NCI-H460 (cell line): ENCODE results near the gene PLPPR3. TPM values are rescaled to one million over a fixed set of nuclear protein-coding genes. Genes with fewer than 3 reads are reported as not detected.
"Not testable (repeated sequence)": the region's sequence is repeated elsewhere in the genome, so short reads cannot be mapped to it uniquely, and the experiment has no call there.

Source experiments
- DNase-seq: peaks from one replicate; pipeline ENCODE4 v3.0.0-alpha.2; 2016; ENCODE audit warnings: low read depth; ENCODE audit errors: extremely low read depth
- total RNA-seq: library from RNA; depleted of rRNA; stranded (reverse); fragments of >200 nt; shearing (Covaris generic); gene quantifications from 2 replicates; pipeline ENCODE4 v1.2.3, GENCODE V29; 2014

PLPPR3 gene
- total RNA-seq, 1 experiment from 2014 or later, result 2.6 TPM

GRCh38 chr19:831407-832369 is 9.9 kb upstream of the PLPPR3 start:
- no peak for DNase-seq

- DNase-seq, result no peak
Measured at GRCh38 chr19:829129-829758, 7.5 kb upstream of the PLPPR3 start.

- DNase-seq, result no peak
Measured at GRCh38 chr19:827710-828321, 6.1 kb upstream of the PLPPR3 start, which contains the start of gene AZU1. AZU1 (plus strand) TSS chr19:827837; CDS start chr19:827847, 10 bp downstream.

- no peak for DNase-seq
Measured at GRCh38 chr19:827314-827709, 5.6 kb upstream of the PLPPR3 start.

GRCh38 chr19:825897-826644 is 4.3 kb upstream of the PLPPR3 start:
- DNase-seq, result no peak

GRCh38 chr19:824885-825284 is 3.1 kb upstream of the PLPPR3 start:
- DNase-seq, result no peak

GRCh38 chr19:823565-824121 is 1.9 kb upstream of the PLPPR3 start:
- no peak for DNase-seq

GRCh38 chr19:821231-821824 is 427 bp downstream of the PLPPR3 start:
- DNase-seq, result no peak

GRCh38 chr19:820212-820611 is 1.5 kb downstream of the PLPPR3 start:
- DNase-seq, result not testable (repeated sequence)

GRCh38 chr19:816500-816857 is 5.3 kb downstream of the PLPPR3 start:
- no peak for DNase-seq

GRCh38 chr19:815775-816499 is 5.8 kb downstream of the PLPPR3 start:
- no peak for DNase-seq

GRCh38 chr19:815079-815774 is 6.5 kb downstream of the PLPPR3 start:
- DNase-seq, result no peak

GRCh38 chr19:814152-815078 is 7.3 kb downstream of the PLPPR3 start:
- no peak for DNase-seq

- DNase-seq, result no peak
Measured at GRCh38 chr19:813219-814151, 8.3 kb downstream of the PLPPR3 start.

- DNase-seq, result no peak
Measured at GRCh38 chr19:812747-813218, 9.0 kb downstream of the PLPPR3 start.

- no peak for DNase-seq
Measured at GRCh38 chr19:812049-812746, 9.6 kb downstream of the PLPPR3 start.
